ENCODE data around the gene RAP1GAP.

RAP1GAP gene

GRCh38 chr1:21707086-21707840, 38.1 kb upstream of the RAP1GAP start:
- no peaks in the 10 kb centered on the region for H3K27me3 ChIP-seq (replicated peaks; ENCODE audit: insufficient read depth, low read length)
- peaks cover 24% of the 10 kb centered on the region for H3K4me1 ChIP-seq (ENCODE audit: low read length)
- H4K20me1 ChIP-seq (ENCODE audit: insufficient read depth, low read length): no peaks in the 10 kb centered on the region; the same call in 1 of the 2 replicates
- H2AFZ ChIP-seq (ENCODE audit: low read length): no peak overlapping the region
- no peak overlapping the region for H3K4me3 ChIP-seq (ENCODE audit: low read length)
- H3K27ac ChIP-seq (ENCODE audit: low read length): no peak overlapping the region
- no peak overlapping the region for H3K9ac ChIP-seq (ENCODE audit: low read length)
- no peak for DNase-seq
- peaks cover 15% of the 10 kb centered on the region for H3K79me2 ChIP-seq (ENCODE audit: low read length)
- TF ChIP-seq, protein P1, sequence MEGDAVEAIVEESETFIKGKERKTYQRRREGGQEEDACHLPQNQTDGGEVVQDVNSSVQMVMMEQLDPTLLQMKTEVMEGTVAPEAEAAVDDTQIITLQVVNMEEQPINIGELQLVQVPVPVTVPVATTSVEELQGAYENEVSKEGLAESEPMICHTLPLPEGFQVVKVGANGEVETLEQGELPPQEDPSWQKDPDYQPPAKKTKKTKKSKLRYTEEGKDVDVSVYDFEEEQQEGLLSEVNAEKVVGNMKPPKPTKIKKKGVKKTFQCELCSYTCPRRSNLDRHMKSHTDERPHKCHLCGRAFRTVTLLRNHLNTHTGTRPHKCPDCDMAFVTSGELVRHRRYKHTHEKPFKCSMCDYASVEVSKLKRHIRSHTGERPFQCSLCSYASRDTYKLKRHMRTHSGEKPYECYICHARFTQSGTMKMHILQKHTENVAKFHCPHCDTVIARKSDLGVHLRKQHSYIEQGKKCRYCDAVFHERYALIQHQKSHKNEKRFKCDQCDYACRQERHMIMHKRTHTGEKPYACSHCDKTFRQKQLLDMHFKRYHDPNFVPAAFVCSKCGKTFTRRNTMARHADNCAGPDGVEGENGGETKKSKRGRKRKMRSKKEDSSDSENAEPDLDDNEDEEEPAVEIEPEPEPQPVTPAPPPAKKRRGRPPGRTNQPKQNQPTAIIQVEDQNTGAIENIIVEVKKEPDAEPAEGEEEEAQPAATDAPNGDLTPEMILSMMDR (IDR thresholded peaks at IDR 0.05; ENCODE audit: low read length): no peak
- TF ChIP-seq EZH2phosphoT487 (IDR thresholded peaks at IDR 0.05; ENCODE audit: low read length): no peak
- no peak for TF ChIP-seq EZH2 (optimal IDR thresholded peaks at IDR 0.05; ENCODE audit: low read depth, low read length)
- peaks cover 4% of the 10 kb centered on the region for H3F3A ChIP-seq (ENCODE audit: insufficient read depth, low read length)
- no peaks in the 10 kb centered on the region for H3K9me3 ChIP-seq (replicated peaks; ENCODE audit: insufficient read depth, low read length)
- H3K4me2 ChIP-seq (ENCODE audit: low read depth, low read length): no peak overlapping the region
- H3K9me2 ChIP-seq (replicated peaks; ENCODE audit: insufficient read depth, low read length): no peaks in the 10 kb centered on the region
- no peaks in the 10 kb centered on the region; the same call in 1 of the 2 replicates for H3K36me3 ChIP-seq (replicated peaks; ENCODE audit: insufficient read depth, low read length)

- no peaks in the 10 kb centered on the region; the same call in 1 of the 2 replicates for H4K20me1 ChIP-seq (ENCODE audit: insufficient read depth, low read length)
- no peak for DNase-seq
- no peak overlapping the region for H3K27ac ChIP-seq (ENCODE audit: low read length)
- no peak overlapping the region for H2AFZ ChIP-seq (ENCODE audit: low read length)
- TF ChIP-seq EZH2phosphoT487 (IDR thresholded peaks at IDR 0.05; ENCODE audit: low read length) (no peak), EZH2 (optimal IDR thresholded peaks at IDR 0.05; ENCODE audit: low read depth, low read length) (no peak)
- TF ChIP-seq, protein P1 (IDR thresholded peaks at IDR 0.05; ENCODE audit: low read length): no peak
- H3K27me3 ChIP-seq (replicated peaks; ENCODE audit: insufficient read depth, low read length): no peaks in the 10 kb centered on the region
- H3K4me1 ChIP-seq (ENCODE audit: low read length): peaks cover 27% of the 10 kb centered on the region
- H3F3A ChIP-seq (ENCODE audit: insufficient read depth, low read length): peaks cover 6% of the 10 kb centered on the region
- H3K79me2 ChIP-seq (ENCODE audit: low read length): peaks cover 15% of the 10 kb centered on the region
- H3K4me2 ChIP-seq (ENCODE audit: low read depth, low read length): no peak overlapping the region
- no peak overlapping the region for H3K4me3 ChIP-seq (ENCODE audit: low read length)
- H3K36me3 ChIP-seq (replicated peaks; ENCODE audit: insufficient read depth, low read length): no peaks in the 10 kb centered on the region; the same call in 1 of the 2 replicates
- no peaks in the 10 kb centered on the region for H3K9me2 ChIP-seq (replicated peaks; ENCODE audit: insufficient read depth, low read length)
- no peak overlapping the region for H3K9ac ChIP-seq (ENCODE audit: low read length)
- no peaks in the 10 kb centered on the region for H3K9me3 ChIP-seq (replicated peaks; ENCODE audit: insufficient read depth, low read length)
Observed at GRCh38 chr1:21706151-21706835, 37.1 kb upstream of the RAP1GAP start.

- Histone ChIP-seq H3K79me2 (ENCODE audit: low read length) (peaks cover 15% of the 10 kb centered on the region), H3K9me3 (replicated peaks; ENCODE audit: insufficient read depth, low read length) (no peaks in the 10 kb centered on the region), H3K9ac (ENCODE audit: low read length) (no peak overlapping the region), H2AFZ (ENCODE audit: low read length) (no peak overlapping the region), H3K9me2 (replicated peaks; ENCODE audit: insufficient read depth, low read length) (no peaks in the 10 kb centered on the region), H3K27me3 (replicated peaks; ENCODE audit: insufficient read depth, low read length) (no peaks in the 10 kb centered on the region), H3K36me3 (replicated peaks; ENCODE audit: insufficient read depth, low read length) (no peaks in the 10 kb centered on the region; the same call in 1 of the 2 replicates), H4K20me1 (ENCODE audit: insufficient read depth, low read length) (no peaks in the 10 kb centered on the region; the same call in 1 of the 2 replicates), H3K27ac (ENCODE audit: low read length) (no peak overlapping the region), H3K4me2 (ENCODE audit: low read depth, low read length) (peak overlapping the region; percentile 38; the same call in 1 of the 2 replicates), H3F3A (ENCODE audit: insufficient read depth, low read length) (peaks cover 13% of the 10 kb centered on the region), H3K4me3 (ENCODE audit: low read length) (no peak overlapping the region), H3K4me1 (ENCODE audit: low read length) (peaks cover 32% of the 10 kb centered on the region)
- no peak for TF ChIP-seq EZH2phosphoT487 (IDR thresholded peaks at IDR 0.05; ENCODE audit: low read length)
- TF ChIP-seq EZH2 (optimal IDR thresholded peaks at IDR 0.05; ENCODE audit: low read depth, low read length): no peak
- TF ChIP-seq, protein P1 (IDR thresholded peaks at IDR 0.05; ENCODE audit: low read length): no peak
- DNase-seq: no peak
Observed at GRCh38 chr1:21705303-21705980, 36.3 kb upstream of the RAP1GAP start.

All from MM.1S (cell line).